ENCODE measurements around the gene PEPD.

PEPD gene

DNA sequence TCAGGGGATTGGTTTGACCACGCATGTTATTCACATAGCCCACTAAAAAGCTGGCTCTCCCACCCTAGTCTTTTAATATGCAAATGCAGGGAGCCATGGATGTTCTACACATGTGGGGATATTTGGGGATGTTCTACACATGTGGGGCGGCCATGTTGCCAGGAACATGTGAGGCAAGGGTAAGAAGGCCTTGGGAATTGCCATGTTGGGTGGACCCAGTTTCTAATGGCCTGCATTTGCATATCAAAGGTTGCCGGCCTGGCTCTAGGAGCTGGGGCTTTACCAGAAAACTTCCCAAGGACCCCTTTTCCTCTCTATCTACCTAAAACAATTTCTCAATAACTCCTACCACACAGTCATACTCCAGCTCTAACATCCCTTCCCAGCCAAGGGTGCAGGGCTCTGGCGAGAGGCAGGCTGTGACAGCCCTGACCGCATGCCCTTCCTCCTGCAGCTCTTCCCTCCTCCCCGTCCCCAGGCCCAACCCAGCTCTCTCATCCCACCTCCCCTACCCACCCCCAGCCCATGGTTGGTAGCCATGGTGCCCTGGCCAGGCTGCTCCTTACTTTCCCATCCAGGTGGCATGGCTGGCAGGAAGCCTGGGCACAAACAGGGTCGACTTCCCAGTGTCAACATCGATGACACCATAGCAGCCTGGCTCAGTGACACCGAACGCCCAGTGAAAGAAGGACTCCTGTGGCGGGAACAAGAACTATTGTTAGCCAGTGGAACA, 11.0 kb downstream of the PEPD start:
- DNase-seq, result no peak

GRCh38 chr19:33509774-33510173, 11.8 kb downstream of the PEPD start:
- DNase-seq, result no peak

DNA sequence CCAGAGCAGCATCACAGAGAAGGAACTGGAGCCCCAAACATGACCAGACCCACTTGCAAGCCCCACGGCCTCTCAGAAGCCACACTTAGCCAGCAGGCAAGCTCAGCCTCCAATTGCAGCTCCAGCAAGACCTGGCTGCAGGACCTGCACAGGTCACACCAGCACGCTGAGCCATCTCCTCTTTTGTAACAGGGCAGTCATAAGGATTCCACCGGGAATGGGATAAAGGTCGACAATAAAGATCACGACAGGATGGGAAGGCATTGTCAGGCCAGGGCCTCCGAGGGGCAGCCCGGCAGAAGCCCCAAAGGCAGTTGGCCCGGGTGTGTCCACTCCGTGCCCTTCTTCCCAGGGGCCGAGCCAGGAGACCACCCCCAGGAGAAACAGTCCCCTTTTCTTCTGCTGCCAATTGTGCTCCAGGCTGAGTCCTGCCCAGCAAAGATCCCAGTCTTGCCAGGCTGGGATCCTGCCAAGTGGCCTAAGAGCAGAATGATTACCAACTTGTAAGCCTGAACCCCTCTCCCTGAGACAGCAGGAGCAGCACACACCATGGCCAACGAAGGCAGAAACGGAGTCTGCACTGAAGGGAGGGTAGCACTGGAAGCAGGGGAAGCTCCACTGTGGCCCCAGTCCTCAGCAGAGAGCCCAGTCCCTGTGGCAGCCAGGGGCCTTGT, 12.5 kb downstream of the PEPD start:
- no peak for DNase-seq

GRCh38 chr19:33508431-33508830, 13.2 kb downstream of the PEPD start:
- no peak for DNase-seq

DNA sequence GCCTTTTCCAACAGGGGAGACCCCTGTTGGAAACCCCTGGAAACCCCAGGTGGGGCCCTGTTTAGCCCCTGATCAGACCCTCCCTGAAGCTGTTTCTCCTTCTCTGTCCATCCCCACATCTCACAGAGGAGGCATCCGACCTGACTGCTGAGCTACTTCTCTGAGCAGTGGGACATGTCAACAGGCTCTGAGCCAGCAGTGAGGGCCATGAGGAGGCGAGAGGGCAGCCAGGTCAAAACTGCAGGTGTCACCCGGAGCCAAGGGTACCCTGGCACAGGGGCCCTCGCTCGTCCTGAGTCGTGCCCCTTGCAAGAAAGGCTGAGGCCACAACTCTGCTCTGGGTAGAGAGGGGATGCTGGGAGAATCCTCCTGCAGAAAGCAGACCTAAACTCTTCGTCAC, 13.6 kb downstream of the PEPD start:
- DNase-seq, result no peak

DNA sequence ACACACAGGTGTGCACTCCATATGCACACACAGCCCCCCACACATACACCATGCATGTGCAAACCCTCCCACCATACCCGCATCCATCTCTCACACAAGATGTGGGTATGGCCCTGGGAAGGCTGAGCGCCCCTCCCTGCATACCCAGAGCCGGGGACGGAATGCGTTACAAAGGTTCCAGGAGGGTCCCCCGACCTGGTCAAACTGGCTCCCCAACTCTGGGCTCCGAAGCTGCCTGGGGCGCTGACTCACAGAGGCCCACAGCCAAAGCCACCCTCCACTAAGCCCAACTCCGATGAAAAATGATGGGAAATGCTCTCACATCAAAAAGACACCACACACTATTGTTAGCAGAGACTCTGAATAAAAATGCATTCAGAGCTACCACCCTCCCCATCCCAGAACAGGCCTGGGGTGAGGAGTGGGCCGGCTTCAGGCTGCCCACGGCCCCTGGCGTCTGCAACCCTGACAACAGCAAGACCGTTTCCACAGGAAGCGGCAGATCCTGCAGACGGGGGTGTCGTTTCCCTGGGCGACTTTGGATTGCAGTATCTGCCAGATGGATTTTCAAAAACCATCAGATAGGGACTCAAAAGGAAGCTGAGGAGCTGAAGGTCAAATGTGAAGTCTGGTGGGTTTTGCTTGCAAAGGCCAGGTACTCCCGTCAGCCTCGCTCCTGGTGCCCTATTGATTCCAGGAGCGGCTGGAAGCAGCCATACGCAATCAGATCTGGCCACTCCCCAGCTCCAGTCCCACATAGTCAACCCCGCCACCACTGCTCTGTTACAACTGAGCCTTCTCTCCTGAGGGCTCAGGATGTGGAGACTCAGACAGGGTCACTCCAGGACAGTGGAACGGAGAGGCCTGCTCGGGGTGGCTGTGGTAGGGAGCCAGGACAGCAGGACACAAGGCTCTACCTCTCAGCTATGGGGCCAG, 14.3 kb downstream of the PEPD start:
- no peak for DNase-seq

DNA sequence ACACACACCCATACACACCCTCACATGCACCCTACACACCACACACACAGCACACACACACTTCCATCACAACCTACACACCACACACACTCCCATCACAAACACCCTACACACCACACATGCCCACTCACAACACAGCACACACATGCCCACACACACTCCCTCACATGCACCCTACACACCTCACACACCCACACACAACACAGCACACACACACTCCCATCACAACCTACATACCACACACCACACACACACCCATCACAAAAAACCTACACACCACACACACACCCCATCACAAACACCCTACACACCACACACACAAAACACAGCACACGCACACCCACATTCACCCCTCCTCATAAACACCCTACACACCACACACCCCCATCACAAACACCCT, 15.1 kb downstream of the PEPD start:
- DNase-seq, result no peak

- DNase-seq, result no peak
These were observed 15.8 kb downstream of the PEPD start for GRCh38 chr19:33505823-33506222.

- no peak for DNase-seq
These were observed 16.4 kb downstream of the PEPD start for GRCh38 chr19:33505148-33505547.

- no peak for DNase-seq
These were observed 17.5 kb downstream of the PEPD start for GRCh38 chr19:33504058-33504444.

- no peak for DNase-seq
These were observed 18.0 kb downstream of the PEPD start for GRCh38 chr19:33503433-33504057.

- DNase-seq, result no peak
These were observed 18.6 kb downstream of the PEPD start for GRCh38 chr19:33503030-33503429.

- no peak for DNase-seq
These were observed 19.1 kb downstream of the PEPD start for GRCh38 chr19:33502521-33502920.

DNA sequence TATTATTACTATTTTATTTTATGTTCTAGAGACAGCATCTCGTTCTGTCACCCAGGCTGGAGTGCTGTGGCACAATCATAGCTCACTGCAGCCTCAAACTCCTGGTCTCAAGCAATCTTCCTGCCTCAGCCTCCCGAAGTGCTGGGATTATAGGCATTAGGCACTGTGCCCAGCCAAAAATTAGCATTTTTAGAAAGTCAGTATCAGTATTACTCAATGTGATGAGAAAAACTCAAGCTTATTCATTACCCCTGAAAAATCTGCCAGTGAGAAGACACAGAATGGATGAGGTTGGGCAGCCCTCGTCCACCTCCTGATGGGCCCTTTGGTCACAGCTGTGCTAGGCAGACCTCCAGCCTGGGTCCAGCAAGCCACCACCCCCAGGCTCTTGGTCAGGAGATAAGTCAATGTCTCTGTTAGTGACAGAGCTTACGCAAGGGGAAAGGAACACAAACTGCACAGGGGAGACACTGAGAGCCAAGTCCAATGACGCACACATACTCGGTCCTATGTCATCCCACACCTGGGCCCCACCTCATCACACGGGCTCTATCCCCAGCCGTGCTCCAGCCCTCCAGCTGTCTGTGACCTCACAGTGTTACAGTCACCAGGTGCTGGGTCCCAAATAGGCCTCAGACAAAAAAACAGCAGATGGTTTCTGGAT, 19.8 kb downstream of the PEPD start:
- no peak for DNase-seq

- no peak for DNase-seq
These were observed 20.6 kb downstream of the PEPD start for GRCh38 chr19:33500991-33501390.

GRCh38 chr19:33500586-33500985, 21.0 kb downstream of the PEPD start:
- no peak for DNase-seq

GRCh38 chr19:33499671-33500506, 21.7 kb downstream of the PEPD start:
- DNase-seq, result no peak

- no peak for DNase-seq
These were observed 22.3 kb downstream of the PEPD start for GRCh38 chr19:33499248-33499647.

DNA sequence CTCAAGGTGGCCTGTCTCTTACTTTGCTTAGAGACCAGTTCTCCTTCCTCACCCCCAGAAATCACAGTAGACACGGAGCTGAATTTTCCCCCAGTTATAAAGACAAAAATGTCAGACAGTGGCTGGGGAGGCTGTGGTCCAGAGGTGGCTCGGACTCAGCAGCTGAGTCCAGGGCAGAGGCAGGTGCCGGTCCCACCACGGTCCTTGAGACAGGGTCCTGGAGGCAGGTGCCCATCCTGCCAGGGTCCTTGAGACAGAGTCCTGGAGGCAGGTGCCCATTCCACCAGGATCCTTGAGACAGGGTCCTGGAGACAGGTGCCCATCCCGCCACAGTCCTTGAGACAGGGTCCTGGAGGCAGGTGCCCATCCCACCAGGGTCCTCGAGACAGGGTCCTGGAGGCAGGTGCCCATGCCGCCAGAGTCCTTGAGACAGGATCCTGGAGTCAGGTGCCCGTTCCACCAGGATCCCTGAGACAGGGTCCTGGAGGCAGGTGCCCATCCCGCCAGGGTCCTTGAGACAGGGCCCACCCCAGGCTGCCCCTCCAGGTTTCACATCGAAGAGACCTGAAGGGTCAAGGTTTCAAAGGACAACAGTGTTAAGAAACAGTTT, 23.1 kb downstream of the PEPD start:
- DNase-seq, result no peak

GRCh38 chr19:33497778-33498175, 23.8 kb downstream of the PEPD start:
- DNase-seq, result no peak

DNA sequence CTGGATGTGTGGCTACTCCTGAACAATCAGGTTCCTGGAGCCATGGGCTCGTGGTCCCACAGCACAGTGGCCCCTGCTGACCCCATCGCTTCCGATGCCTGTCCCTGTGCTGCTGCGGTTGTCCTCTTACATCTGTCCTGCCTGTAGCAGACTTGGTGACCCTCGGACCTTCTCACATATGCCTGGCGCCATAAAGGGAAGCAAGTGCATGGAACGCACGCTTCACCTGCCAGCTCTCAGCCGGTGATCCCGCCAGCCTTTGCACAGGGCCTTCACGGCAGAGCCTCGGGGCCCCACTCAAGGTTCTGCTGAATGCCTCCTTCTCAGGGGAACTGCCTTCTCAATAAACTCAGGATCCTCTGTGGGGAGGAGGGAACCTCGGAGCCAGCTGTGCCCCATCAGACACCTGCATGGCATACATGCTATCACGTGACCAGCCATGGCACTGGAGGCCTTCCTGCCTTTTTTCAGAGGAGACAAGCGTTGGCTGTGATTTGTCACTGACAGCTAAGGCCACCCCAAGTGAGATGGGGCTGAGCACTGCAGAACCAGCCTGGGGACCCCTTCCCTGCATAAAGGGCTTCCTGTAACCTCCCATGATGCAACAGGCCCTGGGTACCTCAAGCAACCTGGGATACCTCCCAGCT, 24.3 kb downstream of the PEPD start:
- DNase-seq, result no peak

Measured in suppressor macrophage treated with lipopolysaccharide for 4 hours (primary cell).